HG03060 (cell line): ENCODE data around the gene SFR1.
"Not testable (repeated sequence)": the region's sequence is repeated elsewhere in the genome, so short reads cannot be mapped to it uniquely, and the experiment has no call there.

Experiments
- ATAC-seq: cut with Tn5 transposase; IDR thresholded peaks from one replicate; pipeline ENCODE4 v1.9.1; 2021; ENCODE audit warnings: low read depth, moderate number of reproducible peaks; ENCODE audit not compliant: unreplicated experiment

SFR1 gene

GRCh38 chr10:104155591-104155990, 33.6 kb downstream of the SFR1 start:
- no peak for ATAC-seq

GRCh38 chr10:104170610-104171254, 48.8 kb downstream of the SFR1 start:
- no peak for ATAC-seq

- ATAC-seq, result not testable (repeated sequence)
These were observed 52.2 kb downstream of the SFR1 start for GRCh38 chr10:104174136-104174535.
